SK-N-SH treated with all-trans-retinoic acid at 6 μM for 48 hours (cell line): ENCODE data around the gene MPZL2.

Source experiments
- ATAC-seq: fragments of 200-7000 bp; cut with Tn5 transposase; 3 replicates; pipeline ENCODE4 v1.9.1; 2020; ENCODE audit warnings: mild to moderate bottlenecking, moderate library complexity
- ARNTL ChIP-seq: fragments of 450-650 bp; formaldehyde crosslinking; IDR thresholded peaks from 2 replicates; pipeline ENCODE4 v1.5.0; 2020; ENCODE audit warnings: low read depth, mild to moderate bottlenecking, moderate library complexity, borderline replicate concordance
- BACH2 ChIP-seq: fragments of 250-450 bp; sonication (Bioruptor Pico); IDR thresholded peaks from 2 replicates; pipeline ENCODE4 v1.9.0; 2021; ENCODE audit warnings: mild to moderate bottlenecking, borderline replicate concordance
- CSDC2 ChIP-seq: fragments of 250-450 bp; sonication (Bioruptor Pico); IDR thresholded peaks from 2 replicates; pipeline ENCODE4 v1.5.0; 2020; ENCODE audit warnings: mild to moderate bottlenecking, moderate library complexity
- GLIS3 ChIP-seq: fragments of 250-450 bp; sonication (Bioruptor Pico); IDR thresholded peaks from 2 replicates; pipeline ENCODE4 v1.5.0; 2020; ENCODE audit warnings: mild to moderate bottlenecking, moderate library complexity
- ISL1 ChIP-seq: fragments of 250-450 bp; sonication (Bioruptor Pico); IDR thresholded peaks from 2 replicates; pipeline ENCODE4 v2.1.2; 2022; ENCODE audit warnings: mild to moderate bottlenecking, moderate library complexity
- OSR1 ChIP-seq: fragments of 250-450 bp; sonication (Bioruptor Pico); IDR thresholded peaks from 2 replicates; pipeline ENCODE4 v1.8.0; 2022; ENCODE audit warnings: moderate library complexity, mild to moderate bottlenecking, inconsistent platforms
- PPARA ChIP-seq: fragments of 250-450 bp; sonication (Bioruptor Pico); IDR thresholded peaks from 2 replicates; pipeline ENCODE4 v1.5.0; 2020; ENCODE audit warnings: mild to moderate bottlenecking, borderline replicate concordance
- RARB ChIP-seq: fragments of 250-450 bp; sonication (Bioruptor Pico); IDR thresholded peaks from 2 replicates; pipeline ENCODE4 v1.8.0; 2021; ENCODE audit warnings: mild to moderate bottlenecking, moderate library complexity
- TCF4 ChIP-seq: fragments of 250-450 bp; sonication (Bioruptor Pico); IDR thresholded peaks from 2 replicates; pipeline ENCODE4 v1.8.0; 2021; ENCODE audit warnings: mild to moderate bottlenecking, moderate library complexity, borderline replicate concordance
- TOX ChIP-seq: fragments of 250-450 bp; sonication (Bioruptor Pico); IDR thresholded peaks from 2 replicates; pipeline ENCODE4 v1.8.0; 2021; ENCODE audit warnings: mild to moderate bottlenecking, moderate library complexity, borderline replicate concordance
- ZC3H10 ChIP-seq: fragments of 250-450 bp; sonication (Bioruptor Pico); IDR thresholded peaks from 2 replicates; pipeline ENCODE4 v1.5.1; 2021; ENCODE audit warnings: mild to moderate bottlenecking, moderate library complexity
- ZFP3 ChIP-seq: fragments of 250-450 bp; sonication (Bioruptor Pico); IDR thresholded peaks from 2 replicates; pipeline ENCODE4 v1.5.0; 2020; ENCODE audit warnings: mild to moderate bottlenecking, moderate library complexity
- ZNF70 ChIP-seq: fragments of 450-650 bp; formaldehyde crosslinking; IDR thresholded peaks from 2 replicates; pipeline ENCODE4 v1.5.0; 2020; ENCODE audit warnings: mild to moderate bottlenecking, moderate library complexity
- ZNF8 ChIP-seq: fragments of 450-650 bp; formaldehyde crosslinking; IDR thresholded peaks from 2 replicates; pipeline ENCODE4 v1.5.0; 2020; ENCODE audit warnings: mild to moderate bottlenecking, moderate library complexity
- TF ChIP-seq, protein P1 (sequence below): fragments of 250-450 bp; sonication (Bioruptor Pico); IDR thresholded peaks from 2 replicates; pipeline ENCODE4 v1.8.0; 2021; ENCODE audit warnings: low read depth, mild to moderate bottlenecking, moderate library complexity, borderline replicate concordance
- TF ChIP-seq, protein P2 (sequence below): fragments of 250-450 bp; sonication (Bioruptor Pico); IDR thresholded peaks from 2 replicates; pipeline ENCODE4 v1.5.0; 2020; ENCODE audit warnings: mild to moderate bottlenecking, moderate library complexity
- TF ChIP-seq, protein P3 (sequence below): fragments of 250-450 bp; sonication (Bioruptor Pico); IDR thresholded peaks from 2 replicates; pipeline ENCODE4 v1.8.0; 2020; ENCODE audit warnings: mild to moderate bottlenecking, moderate library complexity, borderline replicate concordance
- TF ChIP-seq, protein P4 (sequence below): fragments of 250-450 bp; sonication (Bioruptor Pico); IDR thresholded peaks from 2 replicates; pipeline ENCODE4 v1.5.1; 2021; ENCODE audit warnings: mild to moderate bottlenecking, moderate library complexity

The MPZL2 gene

DNA sequence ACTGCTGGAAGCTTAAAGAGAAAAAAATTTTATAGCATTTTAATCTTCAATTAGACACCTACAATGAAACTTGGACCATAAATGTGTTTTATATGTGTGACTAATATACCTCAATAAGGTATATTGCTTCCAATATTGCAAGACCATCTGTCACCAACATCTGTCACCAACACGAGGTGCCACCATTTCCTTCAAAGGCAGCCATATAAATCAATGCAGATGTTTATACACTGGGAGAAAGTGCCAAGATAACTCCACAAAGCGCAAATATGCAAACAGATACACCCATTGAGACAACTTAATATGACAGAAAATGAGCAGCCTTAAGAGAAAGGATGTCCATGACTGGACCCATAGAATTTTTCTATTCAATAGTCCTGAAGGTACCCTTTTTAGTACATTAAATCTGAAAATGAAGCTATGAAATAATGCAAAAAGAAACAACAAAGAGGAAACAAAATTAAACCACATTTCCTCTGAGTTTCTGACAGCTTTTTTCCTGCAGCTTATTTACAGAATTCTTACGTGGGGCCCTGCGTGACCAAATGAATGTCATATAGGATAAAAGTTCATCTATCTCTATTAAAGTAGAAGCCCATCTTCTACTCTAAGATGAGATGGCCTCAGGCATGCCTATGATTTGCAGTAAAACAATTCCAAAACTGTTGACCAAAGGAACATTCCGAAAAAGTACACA lies 24.4 kb downstream of the MPZL2 start:
- TF ChIP-seq GLIS3 (no peak), PPARA (CRISPR knock-in tag) (no peak), ISL1 (CRISPR knock-in tag) (no peak), OSR1 (no peak)
- TF ChIP-seq, protein P1, sequence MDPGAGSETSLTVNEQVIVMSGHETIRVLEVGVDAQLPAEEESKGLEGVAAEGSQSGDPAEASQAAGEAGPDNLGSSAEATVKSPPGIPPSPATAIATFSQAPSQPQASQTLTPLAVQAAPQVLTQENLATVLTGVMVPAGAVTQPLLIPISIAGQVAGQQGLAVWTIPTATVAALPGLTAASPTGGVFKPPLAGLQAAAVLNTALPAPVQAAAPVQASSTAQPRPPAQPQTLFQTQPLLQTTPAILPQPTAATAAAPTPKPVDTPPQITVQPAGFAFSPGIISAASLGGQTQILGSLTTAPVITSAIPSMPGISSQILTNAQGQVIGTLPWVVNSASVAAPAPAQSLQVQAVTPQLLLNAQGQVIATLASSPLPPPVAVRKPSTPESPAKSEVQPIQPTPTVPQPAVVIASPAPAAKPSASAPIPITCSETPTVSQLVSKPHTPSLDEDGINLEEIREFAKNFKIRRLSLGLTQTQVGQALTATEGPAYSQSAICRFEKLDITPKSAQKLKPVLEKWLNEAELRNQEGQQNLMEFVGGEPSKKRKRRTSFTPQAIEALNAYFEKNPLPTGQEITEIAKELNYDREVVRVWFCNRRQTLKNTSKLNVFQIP (CRISPR knock-in tag) = no peak
- ATAC-seq = no peak

DNA sequence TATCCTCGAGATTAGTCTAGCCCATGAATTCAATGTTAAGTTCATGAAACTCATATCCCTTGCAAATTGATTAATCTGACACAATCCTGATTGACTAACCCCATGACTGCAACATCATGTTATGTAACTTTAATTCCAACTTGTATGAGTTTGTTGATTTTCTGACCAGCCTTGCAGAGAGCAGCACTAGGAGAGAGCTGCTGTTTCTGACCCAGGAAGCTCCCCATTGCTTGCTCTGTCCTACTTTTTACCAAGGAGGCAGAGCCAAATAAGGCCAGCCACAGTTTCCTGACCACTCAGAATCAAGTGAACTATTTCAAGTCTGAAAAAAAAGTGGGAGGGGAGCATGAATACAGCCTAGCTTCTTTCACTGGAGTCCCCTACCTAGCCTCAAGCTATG lies 25.2 kb downstream of the MPZL2 start:
- TF ChIP-seq, protein P1 (CRISPR knock-in tag) = no peak
- no peak for TF ChIP-seq CSDC2 (CRISPR knock-in tag)
- TF ChIP-seq ISL1 (CRISPR knock-in tag) = no peak
- no peak for TF ChIP-seq ARNTL (CRISPR knock-in tag)
- TF ChIP-seq, protein P2, sequence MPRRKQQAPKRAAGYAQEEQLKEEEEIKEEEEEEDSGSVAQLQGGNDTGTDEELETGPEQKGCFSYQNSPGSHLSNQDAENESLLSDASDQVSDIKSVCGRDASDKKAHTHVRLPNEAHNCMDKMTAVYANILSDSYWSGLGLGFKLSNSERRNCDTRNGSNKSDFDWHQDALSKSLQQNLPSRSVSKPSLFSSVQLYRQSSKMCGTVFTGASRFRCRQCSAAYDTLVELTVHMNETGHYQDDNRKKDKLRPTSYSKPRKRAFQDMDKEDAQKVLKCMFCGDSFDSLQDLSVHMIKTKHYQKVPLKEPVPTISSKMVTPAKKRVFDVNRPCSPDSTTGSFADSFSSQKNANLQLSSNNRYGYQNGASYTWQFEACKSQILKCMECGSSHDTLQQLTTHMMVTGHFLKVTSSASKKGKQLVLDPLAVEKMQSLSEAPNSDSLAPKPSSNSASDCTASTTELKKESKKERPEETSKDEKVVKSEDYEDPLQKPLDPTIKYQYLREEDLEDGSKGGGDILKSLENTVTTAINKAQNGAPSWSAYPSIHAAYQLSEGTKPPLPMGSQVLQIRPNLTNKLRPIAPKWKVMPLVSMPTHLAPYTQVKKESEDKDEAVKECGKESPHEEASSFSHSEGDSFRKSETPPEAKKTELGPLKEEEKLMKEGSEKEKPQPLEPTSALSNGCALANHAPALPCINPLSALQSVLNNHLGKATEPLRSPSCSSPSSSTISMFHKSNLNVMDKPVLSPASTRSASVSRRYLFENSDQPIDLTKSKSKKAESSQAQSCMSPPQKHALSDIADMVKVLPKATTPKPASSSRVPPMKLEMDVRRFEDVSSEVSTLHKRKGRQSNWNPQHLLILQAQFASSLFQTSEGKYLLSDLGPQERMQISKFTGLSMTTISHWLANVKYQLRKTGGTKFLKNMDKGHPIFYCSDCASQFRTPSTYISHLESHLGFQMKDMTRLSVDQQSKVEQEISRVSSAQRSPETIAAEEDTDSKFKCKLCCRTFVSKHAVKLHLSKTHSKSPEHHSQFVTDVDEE (CRISPR knock-in tag) = no peak
- TF ChIP-seq ZC3H10 (CRISPR knock-in tag) = no peak
- no peak for TF ChIP-seq ZNF70
- no peak for ATAC-seq

DNA sequence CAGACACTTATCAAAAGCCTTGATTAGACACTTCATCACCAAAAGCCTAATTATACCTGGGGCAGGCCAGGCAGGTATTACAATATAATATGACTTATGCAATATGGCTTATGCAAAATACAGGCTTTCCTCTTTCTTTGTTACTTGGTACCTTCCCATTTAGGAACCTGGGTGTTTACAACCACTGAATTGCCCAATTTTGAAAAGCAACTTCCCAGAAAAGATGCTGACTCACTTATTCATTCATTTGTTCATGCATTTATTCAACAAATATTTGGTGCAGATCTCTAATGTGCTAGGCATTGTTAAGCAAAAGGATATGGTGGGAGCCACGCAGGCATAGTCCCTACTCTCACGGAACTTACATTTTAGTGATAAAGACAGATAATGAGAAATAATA lies 25.7 kb downstream of the MPZL2 start:
- ATAC-seq = no peak
- no peak for TF ChIP-seq ZNF70
- no peak for TF ChIP-seq CSDC2 (CRISPR knock-in tag)
- no peak for TF ChIP-seq OSR1
- TF ChIP-seq, protein P3, sequence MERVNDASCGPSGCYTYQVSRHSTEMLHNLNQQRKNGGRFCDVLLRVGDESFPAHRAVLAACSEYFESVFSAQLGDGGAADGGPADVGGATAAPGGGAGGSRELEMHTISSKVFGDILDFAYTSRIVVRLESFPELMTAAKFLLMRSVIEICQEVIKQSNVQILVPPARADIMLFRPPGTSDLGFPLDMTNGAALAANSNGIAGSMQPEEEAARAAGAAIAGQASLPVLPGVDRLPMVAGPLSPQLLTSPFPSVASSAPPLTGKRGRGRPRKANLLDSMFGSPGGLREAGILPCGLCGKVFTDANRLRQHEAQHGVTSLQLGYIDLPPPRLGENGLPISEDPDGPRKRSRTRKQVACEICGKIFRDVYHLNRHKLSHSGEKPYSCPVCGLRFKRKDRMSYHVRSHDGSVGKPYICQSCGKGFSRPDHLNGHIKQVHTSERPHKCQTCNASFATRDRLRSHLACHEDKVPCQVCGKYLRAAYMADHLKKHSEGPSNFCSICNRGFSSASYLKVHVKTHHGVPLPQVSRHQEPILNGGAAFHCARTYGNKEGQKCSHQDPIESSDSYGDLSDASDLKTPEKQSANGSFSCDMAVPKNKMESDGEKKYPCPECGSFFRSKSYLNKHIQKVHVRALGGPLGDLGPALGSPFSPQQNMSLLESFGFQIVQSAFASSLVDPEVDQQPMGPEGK = no peak
- TF ChIP-seq BACH2 (CRISPR knock-in tag) = no peak

DNA sequence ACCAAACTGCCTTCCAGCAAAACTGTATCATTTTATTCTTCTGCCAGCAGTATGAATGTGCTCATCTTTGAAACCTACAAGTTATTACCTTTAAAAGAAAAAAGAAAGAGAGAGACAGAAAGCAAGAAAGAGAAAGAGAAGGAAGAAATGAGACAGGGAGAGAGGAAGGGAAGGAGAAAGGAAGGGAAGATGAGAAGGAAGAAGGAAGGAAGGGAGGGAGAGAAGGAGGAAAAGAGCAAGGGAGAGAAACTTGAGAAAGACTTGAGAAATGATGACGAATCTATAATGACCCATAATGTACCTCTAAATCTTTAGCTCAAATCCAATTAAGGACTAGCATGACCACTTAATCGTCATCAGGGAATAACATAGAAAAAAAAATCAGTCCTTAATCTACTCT lies 27.9 kb downstream of the MPZL2 start:
- no peak for ATAC-seq
- TF ChIP-seq ZFP3 (CRISPR knock-in tag) = no peak
- TF ChIP-seq GLIS3 = no peak
- TF ChIP-seq, protein P3 = no peak
- no peak for TF ChIP-seq RARB (CRISPR knock-in tag)
- no peak for TF ChIP-seq TOX (CRISPR knock-in tag)
- no peak for TF ChIP-seq ZC3H10 (CRISPR knock-in tag)
- no peak for TF ChIP-seq ISL1 (CRISPR knock-in tag)
- TF ChIP-seq, protein P2 (CRISPR knock-in tag) = no peak
- no peak for TF ChIP-seq TCF4
- TF ChIP-seq, protein P4, sequence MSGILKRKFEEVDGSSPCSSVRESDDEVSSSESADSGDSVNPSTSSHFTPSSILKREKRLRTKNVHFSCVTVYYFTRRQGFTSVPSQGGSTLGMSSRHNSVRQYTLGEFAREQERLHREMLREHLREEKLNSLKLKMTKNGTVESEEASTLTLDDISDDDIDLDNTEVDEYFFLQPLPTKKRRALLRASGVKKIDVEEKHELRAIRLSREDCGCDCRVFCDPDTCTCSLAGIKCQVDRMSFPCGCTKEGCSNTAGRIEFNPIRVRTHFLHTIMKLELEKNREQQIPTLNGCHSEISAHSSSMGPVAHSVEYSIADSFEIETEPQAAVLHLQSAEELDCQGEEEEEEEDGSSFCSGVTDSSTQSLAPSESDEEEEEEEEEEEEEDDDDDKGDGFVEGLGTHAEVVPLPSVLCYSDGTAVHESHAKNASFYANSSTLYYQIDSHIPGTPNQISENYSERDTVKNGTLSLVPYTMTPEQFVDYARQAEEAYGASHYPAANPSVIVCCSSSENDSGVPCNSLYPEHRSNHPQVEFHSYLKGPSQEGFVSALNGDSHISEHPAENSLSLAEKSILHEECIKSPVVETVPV (CRISPR knock-in tag) = no peak
- TF ChIP-seq, protein P1 (CRISPR knock-in tag) = no peak
- no peak for TF ChIP-seq ZNF8 (CRISPR knock-in tag)
